Inflammatory macrophage treated with lipopolysaccharide for 1 hour (primary cell): Measurements from ENCODE around the gene MC5R.
"Not testable (repeated sequence)": the region's sequence is repeated elsewhere in the genome, so short reads cannot be mapped to it uniquely, and the experiment has no call there.

Source experiments
- DNase-seq, 2 donors: peaks; one replicate each; pipeline ENCODE4 v3.0.0-alpha.2; 2020 to 2022

The MC5R gene

DNA sequence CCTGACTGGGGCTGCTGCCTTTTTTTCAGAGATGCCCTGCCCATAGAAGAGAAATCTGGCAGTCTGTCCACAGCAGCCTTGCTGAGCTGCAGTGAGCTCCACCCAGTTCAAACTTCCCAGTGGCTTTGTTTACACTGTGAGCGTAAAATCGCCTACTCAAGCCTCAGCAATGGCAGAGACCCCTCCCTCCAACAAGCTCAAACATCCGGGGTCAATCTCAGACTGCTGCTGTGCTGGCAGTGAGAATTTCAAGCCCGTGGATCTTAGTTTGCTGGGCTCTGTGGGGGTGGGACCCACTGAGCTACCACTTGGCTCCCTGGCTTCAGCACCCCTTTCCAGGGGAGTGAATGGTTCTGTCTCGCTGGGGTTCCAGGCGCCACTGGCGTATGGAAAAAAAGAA is 38.9 kb downstream of the MC5R start:
- DNase-seq = not testable (repeated sequence)

DNA sequence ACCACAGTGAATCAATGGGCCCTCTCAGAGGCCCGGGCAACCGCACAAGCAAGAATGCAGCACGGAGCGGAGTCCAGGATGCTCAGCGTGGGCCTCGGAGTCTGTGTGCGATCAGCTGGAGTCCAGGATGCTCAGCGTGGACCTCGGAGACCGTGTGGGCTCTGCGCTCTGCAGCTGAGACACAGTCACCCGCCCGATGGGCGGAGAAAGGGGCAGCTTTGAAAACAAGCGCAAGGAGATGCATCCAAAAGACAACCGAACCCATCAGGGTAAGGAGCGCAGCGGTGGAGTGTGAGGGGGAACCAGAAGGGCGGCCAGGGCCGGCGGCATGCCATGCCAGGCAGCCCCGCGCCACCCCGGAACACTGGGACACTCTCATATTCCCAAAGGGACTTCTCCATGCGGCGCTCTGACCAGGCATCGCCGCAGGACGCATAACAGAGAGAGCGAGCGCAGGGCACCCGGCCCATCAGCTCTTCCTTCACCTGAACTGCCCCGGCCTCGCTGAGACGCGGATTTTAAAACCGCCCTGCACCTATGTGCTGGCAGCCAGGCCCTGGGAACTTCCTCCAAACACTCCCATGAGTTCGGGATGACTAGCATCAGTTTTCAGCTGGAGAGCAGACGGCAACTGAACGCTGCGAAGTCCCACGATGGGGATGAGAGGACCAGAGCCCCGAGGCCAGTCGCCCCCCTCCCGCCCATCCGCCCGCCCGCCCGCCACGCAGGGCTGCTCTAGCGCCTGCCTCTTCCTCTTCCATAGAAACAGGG is 44.7 kb downstream of the MC5R start:
- DNase-seq = no peak

GRCh38 chr18:13871701-13872100 is 47.8 kb downstream of the MC5R start:
- no peak for DNase-seq

DNA sequence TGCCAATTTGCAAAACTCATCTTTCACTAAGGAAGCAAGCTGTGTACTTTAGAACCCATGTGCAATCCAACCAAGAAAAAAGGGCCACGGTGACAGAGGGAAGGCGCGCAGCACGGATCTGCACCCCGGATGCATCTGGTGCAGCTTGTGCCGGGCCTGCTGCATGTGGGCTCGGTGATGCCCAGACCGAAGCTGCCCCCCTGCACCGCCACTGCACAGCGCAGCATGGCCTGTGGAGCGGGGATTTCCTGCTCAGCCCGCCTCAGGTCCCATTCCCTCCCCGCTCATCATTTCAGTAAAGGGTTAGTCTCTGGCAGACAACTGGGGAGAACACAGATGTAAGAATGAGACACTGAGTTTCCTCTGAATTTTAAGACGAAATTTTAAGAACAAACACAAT is 48.4 kb downstream of the MC5R start:
- no peak for DNase-seq

GRCh38 chr18:13872932-13873331 is 49.0 kb downstream of the MC5R start:
- DNase-seq = no peak

DNA sequence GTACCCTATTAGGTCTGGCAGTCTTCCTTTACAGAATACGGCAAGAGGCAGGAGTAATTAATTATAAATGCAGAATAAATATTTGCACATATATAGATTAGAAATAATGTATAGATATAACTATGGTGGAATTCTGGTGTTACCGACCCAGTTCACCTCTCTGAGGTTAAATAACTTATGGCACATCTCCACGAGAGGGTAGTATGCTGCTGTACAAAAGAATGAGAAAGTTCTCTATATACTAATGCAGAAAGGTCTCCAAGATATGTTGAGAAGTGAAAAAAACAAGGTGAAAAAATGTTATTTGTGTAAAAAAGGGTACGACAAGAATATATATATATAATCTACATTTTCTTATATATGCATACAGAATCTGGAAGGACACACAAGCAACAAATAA is 50.6 kb downstream of the MC5R start:
- DNase-seq = no peak
